IMR-90 (cell line): Measurements from ENCODE around the gene PLRG1. TPM values are rescaled to one million over a fixed set of nuclear protein-coding genes. Genes with fewer than 3 reads are reported as not detected.

Experiments used
- ATAC-seq: fragments of 200-7000 bp; cut with Tn5 transposase; 2 replicates; pipeline ENCODE4 v1.9.1; 2020; ENCODE audit warnings: low read depth, mild to moderate bottlenecking, moderate library complexity
- BruUV-seq: library from RNA; stranded (reverse); fragments of 400-500 nt; replicated peaks from 2 replicates; lab custom pipeline; 2021; lab: Mats Ljungman, UMichigan
- CTCF ChIA-PET: fragments of 300-600 bp; formaldehyde crosslinking; extraction: SDS; loops from one replicate; lab custom pipeline; 2021; ENCODE audit warnings: antibody characterized with exemption; lab: Yijun Ruan, JAX
- POLR2A ChIA-PET: fragments of 300-600 bp; sonication (Branson Sonifier 250); formaldehyde crosslinking; loops from one replicate; lab custom pipeline; 2022; ENCODE audit warnings: antibody characterized with exemption; ENCODE audit not compliant: unreplicated experiment; lab: Charles Lee
- DNase-seq: peaks from one replicate; pipeline ENCODE4 v3.0.0; 2013
- H2AFZ ChIP-seq: replicated peaks from 2 replicates; pipeline ENCODE3; 2013; ENCODE audit warnings: low read length, mild to moderate bottlenecking; ENCODE audit not compliant: poor library complexity
- H2AK5ac ChIP-seq: 2 replicates; pipeline ENCODE4 v1.6.1; 2013; ENCODE audit warnings: low read depth, low read length, inconsistent platforms
- H2AK9ac ChIP-seq: replicated peaks from 2 replicates; pipeline ENCODE3; 2013; ENCODE audit warnings: mild to moderate bottlenecking, low read depth, low read length, moderate library complexity; ENCODE audit not compliant: poor library complexity
- H2BK120ac ChIP-seq: 2 replicates; pipeline ENCODE4 v1.6.1; 2013; ENCODE audit warnings: low read depth, low read length, inconsistent platforms
- H2BK15ac ChIP-seq: 3 replicates; pipeline ENCODE4 v1.6.1; 2013; ENCODE audit warnings: low read depth, low read length, inconsistent platforms
- H2BK20ac ChIP-seq: 2 replicates; pipeline ENCODE4 v1.6.1; 2013; ENCODE audit warnings: low read depth, mild to moderate bottlenecking, inconsistent platforms, low read length, moderate library complexity
- H2BK5ac ChIP-seq: 2 replicates; pipeline ENCODE4 v1.6.1; 2013; ENCODE audit warnings: mild to moderate bottlenecking, low read depth, low read length, inconsistent platforms; ENCODE audit not compliant: poor library complexity, severe bottlenecking
- H3K14ac ChIP-seq: replicated peaks from 2 replicates; pipeline ENCODE4 v1.6.1; 2013; ENCODE audit warnings: low read depth, low read length, inconsistent platforms
- H3K18ac ChIP-seq: 2 replicates; pipeline ENCODE4 v1.6.1; 2013; ENCODE audit warnings: low read depth, low read length, control low read depth
- H3K23ac ChIP-seq: 2 replicates; pipeline ENCODE4 v1.6.1; 2013; ENCODE audit warnings: low read depth, low read length, inconsistent platforms
- H3K27ac ChIP-seq: 2 replicates; pipeline ENCODE4 v1.5.1; 2013; ENCODE audit warnings: mild to moderate bottlenecking, control low read depth, low read length; ENCODE audit not compliant: insufficient read depth
- H3K27me3 ChIP-seq: 2 replicates; pipeline ENCODE4 v1.6.1; 2013; ENCODE audit warnings: low read length; ENCODE audit not compliant: control insufficient read depth, insufficient read depth
- H3K36me3 ChIP-seq: 2 replicates; pipeline ENCODE4 v1.6.1; 2013; ENCODE audit warnings: low read length, mixed read lengths; ENCODE audit not compliant: control insufficient read depth, insufficient read depth
- H3K4ac ChIP-seq: 2 replicates; pipeline ENCODE4 v1.6.1; 2013; ENCODE audit warnings: low read depth, low read length, inconsistent platforms
- H3K4me1 ChIP-seq: 2 replicates; pipeline ENCODE4 v1.6.1; 2013; ENCODE audit warnings: low read length, mixed read lengths; ENCODE audit not compliant: control insufficient read depth, insufficient read depth
- H3K4me2 ChIP-seq: 2 replicates; pipeline ENCODE4 v1.6.1; 2013; ENCODE audit warnings: low read depth, mild to moderate bottlenecking, control low read depth, low read length, moderate library complexity
- H3K4me3 ChIP-seq: 2 replicates; pipeline ENCODE4 v1.5.1; 2013; ENCODE audit warnings: low read depth, mild to moderate bottlenecking, control low read depth, low read length, moderate library complexity; ENCODE audit not compliant: insufficient read depth
- H3K56ac ChIP-seq: 2 replicates; pipeline ENCODE4 v1.6.1; 2013; ENCODE audit warnings: low read length, inconsistent platforms; ENCODE audit not compliant: insufficient read depth; ENCODE audit errors: extremely low read depth
- H3K79me1 ChIP-seq, 2 experiments: 2 replicates each; pipeline ENCODE4 v1.6.1; 2013; ENCODE audit warnings: low read length in 2 of 2, inconsistent platforms in 1 of 2, low read depth in 1 of 2
- H3K9ac ChIP-seq: 2 replicates; pipeline ENCODE4 v1.6.1; 2013; ENCODE audit warnings: low read depth, low read length, control low read depth
- H3K9me1 ChIP-seq: 2 replicates; pipeline ENCODE4 v1.6.1; 2013; ENCODE audit warnings: low read length, inconsistent platforms; ENCODE audit not compliant: insufficient read depth
- H3K9me3 ChIP-seq: 2 replicates; pipeline ENCODE4 v1.6.1; 2013; ENCODE audit warnings: low read length; ENCODE audit not compliant: control insufficient read depth, insufficient read depth
- H4K20me1 ChIP-seq: 2 replicates; pipeline ENCODE4 v1.6.1; 2013; ENCODE audit warnings: low read length, inconsistent platforms; ENCODE audit not compliant: insufficient read depth
- H4K5ac ChIP-seq: 2 replicates; pipeline ENCODE4 v1.6.1; 2013; ENCODE audit warnings: mild to moderate bottlenecking, low read depth, low read length, control low read depth
- H4K8ac ChIP-seq, 2 experiments: 2 replicates each; pipeline ENCODE4 v1.6.1; 2013; ENCODE audit warnings: low read depth in 2 of 2, low read length in 2 of 2, control low read depth in 1 of 2, inconsistent platforms in 1 of 2
- H4K91ac ChIP-seq: 2 replicates; pipeline ENCODE4 v1.6.1; 2013; ENCODE audit warnings: low read depth, low read length, inconsistent platforms; ENCODE audit not compliant: insufficient read depth
- BHLHE40 ChIP-seq: fragments of 150-350 bp; IDR thresholded peaks from 2 replicates; pipeline ENCODE4 v1.6.1; 2016; ENCODE audit warnings: mild to moderate bottlenecking, low read depth, low read length
- CEBPB ChIP-seq: IDR thresholded peaks from 2 replicates; pipeline ENCODE4 v1.6.1; 2012; ENCODE audit warnings: low read depth, low read length, improper control_type of control experiment
- CHD1 ChIP-seq: IDR thresholded peaks from 2 replicates; pipeline ENCODE4 v1.6.1; 2012; ENCODE audit warnings: low read depth, low read length, improper control_type of control experiment
- FOS ChIP-seq: fragments of 150-350 bp; IDR thresholded peaks from 2 replicates; pipeline ENCODE4 v1.6.1; 2016; ENCODE audit warnings: low read depth, low read length
- MAFK ChIP-seq: IDR thresholded peaks from 2 replicates; pipeline ENCODE4 v1.6.1; 2012; ENCODE audit warnings: low read depth, low read length, improper control_type of control experiment
- MAZ ChIP-seq: IDR thresholded peaks from 2 replicates; pipeline ENCODE4 v1.6.1; 2012; ENCODE audit warnings: low read depth, mild to moderate bottlenecking, low read length, improper control_type of control experiment, moderate library complexity, borderline replicate concordance
- MXI1 ChIP-seq: IDR thresholded peaks from 2 replicates; pipeline ENCODE4 v1.6.1; 2012; ENCODE audit warnings: low read depth, mild to moderate bottlenecking, low read length, moderate library complexity, borderline replicate concordance
- NFE2L2 ChIP-seq: fragments of 150-350 bp; IDR thresholded peaks from 2 replicates; pipeline ENCODE4 v1.6.1; 2016; ENCODE audit warnings: low read depth, mild to moderate bottlenecking, low read length
- POLR2A ChIP-seq: IDR thresholded peaks from 2 replicates; pipeline ENCODE4 v1.6.1; 2012; ENCODE audit warnings: mild to moderate bottlenecking, low read depth, low read length
- RAD21 ChIP-seq: IDR thresholded peaks from 2 replicates; pipeline ENCODE4 v1.6.1; 2012; ENCODE audit warnings: low read length, improper control_type of control experiment
- RCOR1 ChIP-seq: IDR thresholded peaks from 2 replicates; pipeline ENCODE4 v1.6.1; 2012; ENCODE audit warnings: mild to moderate bottlenecking, low read length, improper control_type of control experiment; ENCODE audit not compliant: insufficient replicate concordance
- RFX5 ChIP-seq: IDR thresholded peaks from 2 replicates; pipeline ENCODE4 v1.8.0; 2012; ENCODE audit warnings: low read depth, mild to moderate bottlenecking, low read length, moderate library complexity
- SMC3 ChIP-seq: fragments of 150-350 bp; IDR thresholded peaks from 2 replicates; pipeline ENCODE4 v1.6.1; 2016; ENCODE audit warnings: low read depth, mild to moderate bottlenecking, antibody characterized with exemption, low read length, moderate library complexity
- WGBS, 2 experiments: methylation state at CpG; one replicate each; pipeline versions ENCODE4 v1.1.5 to v1.1.7; 2013; ENCODE audit warnings: missing lambda C conversion rate in 2 of 2; ENCODE audit not compliant: insufficient read length in 1 of 2; ENCODE audit errors: extremely low coverage in 2 of 2; 5-methylcytosine and 5-hydroxymethylcytosine counted together
- dilution Hi-C: fragments of 300-500 bp; cut with HindIII; formaldehyde crosslinking; loops from one replicate; pipeline ENCODE4 v1.14.3; 2018; ENCODE audit warnings: low sequenced_read_pairs; ENCODE audit not compliant: unreplicated experiment
- in situ Hi-C: fragments of 300-500 bp; cut with MboI; formaldehyde crosslinking; loops from 3 replicates; pipeline ENCODE4 v1.14.3; 2019; ENCODE audit warnings: low sequenced_read_pairs, inconsistent platforms, mixed read lengths
- intact Hi-C: fragments of 100-400 bp; cut with micrococcal nuclease; formaldehyde crosslinking; loops from 2 replicates; pipeline ENCODE4 v1.10.0; 2022
- polyA plus RNA-seq, 3 experiments: library from polyadenylated mRNA; depleted of rRNA; stranded (reverse); fragments of >200 nt; gene quantifications; 2 replicates each; pipeline ENCODE4 v1.2.3, GENCODE V29; 2012; ENCODE audit warnings: low replicate concordance in 1 of 3
- total RNA-seq: library from RNA; depleted of rRNA; stranded (reverse); fragments of >200 nt; gene quantifications from 2 replicates; pipeline ENCODE4 v1.2.3, GENCODE V29; 2012
- TF ChIP-seq, protein P1 (sequence below): fragments of 150-350 bp; IDR thresholded peaks from 2 replicates; pipeline ENCODE4 v1.6.1; 2017; ENCODE audit warnings: mild to moderate bottlenecking, antibody characterized with exemption, low read length, low read depth
- TF ChIP-seq, protein P2 (sequence below): fragments of 150-350 bp; IDR thresholded peaks from 2 replicates; pipeline ENCODE4 v1.6.1; 2016; ENCODE audit warnings: low read depth, mild to moderate bottlenecking, low read length, moderate library complexity, borderline replicate concordance
- TF ChIP-seq, protein P3 (sequence below): conservative IDR thresholded peaks from 2 replicates; pipeline ENCODE4 v1.5.1; 2012; ENCODE audit warnings: mild to moderate bottlenecking, low read depth, low read length, improper control_type of control experiment

PLRG1 gene
- total and polyA plus RNA-seq, 2 of the 4 experiments (the other 2 are of a cell fraction): 76.1 to 200 TPM

DNA sequence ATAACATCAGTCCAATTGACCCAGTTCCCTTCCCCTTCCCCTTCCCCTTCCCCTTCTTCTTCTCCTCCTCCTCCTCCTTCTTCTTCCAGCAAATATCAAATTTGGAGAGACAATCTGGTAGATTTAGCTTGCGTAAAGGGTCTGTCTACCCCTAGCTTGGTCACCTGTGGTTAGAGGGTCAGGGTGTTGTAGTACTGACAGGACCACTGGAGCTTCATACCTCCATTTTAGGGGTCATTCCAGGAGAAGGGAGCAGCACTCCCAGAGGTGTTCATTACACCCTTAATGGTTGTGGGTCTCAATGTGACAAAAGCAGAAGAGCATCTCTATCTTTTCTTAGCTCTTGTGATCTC is 8.9 kb upstream of the PLRG1 start:
- Histone ChIP-seq H3K4me1 (no peaks in the 10 kb centered on the region), H4K5ac (no peak overlapping the region), H3K27ac (no peak overlapping the region), H3K4ac (no peak overlapping the region), H2AK5ac (no peak overlapping the region), H2BK15ac (no peak overlapping the region), H3K36me3 (no peaks in the 10 kb centered on the region), H3K56ac (no peak overlapping the region), H3K4me2 (no peak overlapping the region), H4K91ac (no peak overlapping the region), H3K9ac (no peak overlapping the region), H2BK20ac (no peak overlapping the region), H2AK9ac (no peak overlapping the region), H2BK5ac (no peak overlapping the region), H3K14ac (no peak overlapping the region), H3K79me1 (no peaks in the 10 kb centered on the region), H3K9me3 (no peaks in the 10 kb centered on the region), H2BK120ac (no peak overlapping the region), H4K20me1 (no peaks in the 10 kb centered on the region), H2AFZ (no peak overlapping the region), H3K4me3 (no peak overlapping the region), H3K27me3 (no peaks in the 10 kb centered on the region; the same call in 1 of the 2 replicates), H3K9me1 (no peaks in the 10 kb centered on the region), H4K8ac (no peak overlapping the region), H3K23ac (no peak overlapping the region), H3K18ac (no peak overlapping the region)
- dilution Hi-C loops: no loop called here
- CTCF ChIA-PET: interaction anchor here (0.5 to 2.9 kb wide), 15 partner anchors 9 to 78 kb away, joined by 3 to 21 read pairs (median 4); partner anchors contain the start of genes FGG and PLRG1
- POLR2A ChIA-PET: no interaction called here
- in situ Hi-C loops: loop anchor here (10.0 to 25.0 kb wide), 2 partner anchors 216 to 803 kb away; no protein-coding TSS in a partner anchor
- no peak for DNase-seq
- no CpG with 5 or more reads among the region's 1 CpG for WGBS, 2 experiments
- ATAC-seq: no peak
- no TSS peak for BruUV-seq
- TF ChIP-seq POLR2A (no peak), RCOR1 (no peak), MAZ (no peak), FOS (no peak), CHD1 (no peak), SMC3 (no peak), RFX5 (no peak), MXI1 (no peak), BHLHE40 (no peak), CEBPB (no peak), NFE2L2 (no peak), MAFK (no peak), RAD21 (no peak)
- TF ChIP-seq, protein P1, sequence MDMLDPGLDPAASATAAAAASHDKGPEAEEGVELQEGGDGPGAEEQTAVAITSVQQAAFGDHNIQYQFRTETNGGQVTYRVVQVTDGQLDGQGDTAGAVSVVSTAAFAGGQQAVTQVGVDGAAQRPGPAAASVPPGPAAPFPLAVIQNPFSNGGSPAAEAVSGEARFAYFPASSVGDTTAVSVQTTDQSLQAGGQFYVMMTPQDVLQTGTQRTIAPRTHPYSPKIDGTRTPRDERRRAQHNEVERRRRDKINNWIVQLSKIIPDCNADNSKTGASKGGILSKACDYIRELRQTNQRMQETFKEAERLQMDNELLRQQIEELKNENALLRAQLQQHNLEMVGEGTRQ: no peak
- TF ChIP-seq, protein P2, sequence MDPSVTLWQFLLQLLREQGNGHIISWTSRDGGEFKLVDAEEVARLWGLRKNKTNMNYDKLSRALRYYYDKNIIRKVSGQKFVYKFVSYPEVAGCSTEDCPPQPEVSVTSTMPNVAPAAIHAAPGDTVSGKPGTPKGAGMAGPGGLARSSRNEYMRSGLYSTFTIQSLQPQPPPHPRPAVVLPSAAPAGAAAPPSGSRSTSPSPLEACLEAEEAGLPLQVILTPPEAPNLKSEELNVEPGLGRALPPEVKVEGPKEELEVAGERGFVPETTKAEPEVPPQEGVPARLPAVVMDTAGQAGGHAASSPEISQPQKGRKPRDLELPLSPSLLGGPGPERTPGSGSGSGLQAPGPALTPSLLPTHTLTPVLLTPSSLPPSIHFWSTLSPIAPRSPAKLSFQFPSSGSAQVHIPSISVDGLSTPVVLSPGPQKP: no peak
- TF ChIP-seq, protein P3, sequence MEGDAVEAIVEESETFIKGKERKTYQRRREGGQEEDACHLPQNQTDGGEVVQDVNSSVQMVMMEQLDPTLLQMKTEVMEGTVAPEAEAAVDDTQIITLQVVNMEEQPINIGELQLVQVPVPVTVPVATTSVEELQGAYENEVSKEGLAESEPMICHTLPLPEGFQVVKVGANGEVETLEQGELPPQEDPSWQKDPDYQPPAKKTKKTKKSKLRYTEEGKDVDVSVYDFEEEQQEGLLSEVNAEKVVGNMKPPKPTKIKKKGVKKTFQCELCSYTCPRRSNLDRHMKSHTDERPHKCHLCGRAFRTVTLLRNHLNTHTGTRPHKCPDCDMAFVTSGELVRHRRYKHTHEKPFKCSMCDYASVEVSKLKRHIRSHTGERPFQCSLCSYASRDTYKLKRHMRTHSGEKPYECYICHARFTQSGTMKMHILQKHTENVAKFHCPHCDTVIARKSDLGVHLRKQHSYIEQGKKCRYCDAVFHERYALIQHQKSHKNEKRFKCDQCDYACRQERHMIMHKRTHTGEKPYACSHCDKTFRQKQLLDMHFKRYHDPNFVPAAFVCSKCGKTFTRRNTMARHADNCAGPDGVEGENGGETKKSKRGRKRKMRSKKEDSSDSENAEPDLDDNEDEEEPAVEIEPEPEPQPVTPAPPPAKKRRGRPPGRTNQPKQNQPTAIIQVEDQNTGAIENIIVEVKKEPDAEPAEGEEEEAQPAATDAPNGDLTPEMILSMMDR: no peak
- intact Hi-C loops: loop anchor here (1.0 to 10.0 kb wide), 4 partner anchors 59 to 366 kb away; no protein-coding TSS in a partner anchor
